H1 (cell line): ENCODE results near the gene TGFB2. TPM values are rescaled to one million over a fixed set of nuclear protein-coding genes. Genes with fewer than 3 reads are reported as not detected.

Experiments
- CTCF ChIA-PET: fragments of 300-600 bp; sonication (Branson Sonifier 250); formaldehyde crosslinking; loops from one replicate; lab custom pipeline; 2021; ENCODE audit not compliant: partially characterized antibody; lab: Charles Lee
- POLR2A ChIA-PET: fragments of 300-600 bp; sonication (Branson Sonifier 250); formaldehyde crosslinking; loops from one replicate; lab custom pipeline; 2021; ENCODE audit warnings: inconsistent platforms; ENCODE audit not compliant: partially characterized antibody; lab: Charles Lee
- DNase-seq, 2 experiments: peaks; one replicate each; pipeline versions ENCODE4 v3.0.0 to v3.0.0-alpha.2; 2010 to 2022; ENCODE audit warnings: low spot score in 2 of 2, low read depth in 1 of 2, mixed read lengths in 1 of 2
- FAIRE-seq: peaks from 2 replicates; lab custom pipeline; 2011; peaks lifted over from hg19 to GRCh38; lab: Jason Lieb, UNC
- H2AFZ ChIP-seq: 2 replicates; pipeline ENCODE4 v1.8.1; 2012; ENCODE audit warnings: low read length, inconsistent platforms
- H2AK5ac ChIP-seq: 2 replicates; pipeline ENCODE4 v1.6.1; 2013; ENCODE audit warnings: low read depth, low read length
- H2BK120ac ChIP-seq: replicated peaks from 2 replicates; pipeline ENCODE3; 2013; ENCODE audit warnings: low read depth, low read length, inconsistent platforms
- H2BK12ac ChIP-seq: 2 replicates; pipeline ENCODE4 v1.6.1; 2013; ENCODE audit warnings: low read depth, low read length
- H2BK15ac ChIP-seq: 2 replicates; pipeline ENCODE4 v1.6.1; 2013; ENCODE audit warnings: low read length
- H2BK20ac ChIP-seq: 2 replicates; pipeline ENCODE4 v1.6.1; 2013; ENCODE audit warnings: low read length
- H2BK5ac ChIP-seq: 2 replicates; pipeline ENCODE4 v1.6.1; 2013; ENCODE audit warnings: low read depth, low read length
- H3K14ac ChIP-seq: 2 replicates; pipeline ENCODE4 v1.6.1; 2013; ENCODE audit warnings: inconsistent platforms; ENCODE audit not compliant: insufficient read length
- H3K18ac ChIP-seq: 2 replicates; pipeline ENCODE4 v1.6.1; 2013; ENCODE audit warnings: low read length; ENCODE audit errors: extremely low read depth
- H3K23ac ChIP-seq: 2 replicates; pipeline ENCODE4 v1.6.1; 2013; ENCODE audit warnings: inconsistent platforms; ENCODE audit not compliant: insufficient read length
- H3K23me2 ChIP-seq: 2 replicates; pipeline ENCODE4 v1.6.1; 2013; ENCODE audit warnings: low read depth, low read length
- H3K27ac ChIP-seq: 2 replicates; pipeline ENCODE4 v1.6.1; 2011; ENCODE audit warnings: low read depth, low read length, inconsistent platforms
- H3K27me3 ChIP-seq, 4 experiments: replicated peaks in 1 of 4; 1 replicate in 1 of 4; 2 replicates in 3 of 4; pipeline versions ENCODE4 v1.6.1 to v1.8.1; 2011 to 2013; ENCODE audit warnings: low read length in 3 of 4, mild to moderate bottlenecking in 3 of 4, inconsistent platforms in 2 of 4, mixed read lengths in 2 of 4, moderate library complexity in 1 of 4; ENCODE audit not compliant: control insufficient read depth in 3 of 4, insufficient read depth in 3 of 4; ENCODE audit errors: extremely low read depth in 1 of 4
- H3K36me3 ChIP-seq, 4 experiments: 2 replicates each; pipeline versions ENCODE4 v1.6.1 to v1.8.1; 2011 to 2013; ENCODE audit warnings: mild to moderate bottlenecking in 4 of 4, low read length in 3 of 4, moderate library complexity in 2 of 4, control low read depth in 1 of 4, inconsistent platforms in 1 of 4; ENCODE audit not compliant: insufficient read depth in 4 of 4, control insufficient read depth in 2 of 4
- H3K4ac ChIP-seq: replicated peaks from 2 replicates; pipeline ENCODE3; 2013; ENCODE audit warnings: low read length, low read depth, mixed read lengths, inconsistent platforms; ENCODE audit not compliant: insufficient read length
- H3K4me1 ChIP-seq, 4 experiments: replicated peaks in 1 of 4; 1 replicate in 1 of 4; 2 replicates in 3 of 4; pipeline versions ENCODE4 v1.6.1 to v1.8.1; 2011 to 2013; ENCODE audit warnings: low read length in 3 of 4, inconsistent platforms in 2 of 4, mixed read lengths in 1 of 4; ENCODE audit not compliant: insufficient read depth in 4 of 4, control insufficient read depth in 3 of 4
- H3K4me2 ChIP-seq, 2 experiments: 2 replicates each; pipeline versions ENCODE4 v1.6.1 to v1.8.1; 2011 to 2013; ENCODE audit warnings: low read depth in 2 of 2, low read length in 2 of 2, control low read depth in 1 of 2, inconsistent platforms in 1 of 2, mild to moderate bottlenecking in 1 of 2; ENCODE audit not compliant: insufficient read depth in 1 of 2
- H3K4me3 ChIP-seq, 4 experiments: fragments of 200-600, 300-600 bp in 1 of 4; sonication (generic), shearing (Covaris generic), sonication (Bioruptor Twin) in 1 of 4; 2 replicates each; pipeline versions ENCODE4 v1.5.1 to v1.8.1; 2011 to 2016; ENCODE audit warnings: low read length in 4 of 4, low read depth in 3 of 4, control low read depth in 2 of 4, inconsistent platforms in 2 of 4, mild to moderate bottlenecking in 2 of 4, mixed read lengths in 1 of 4, moderate library complexity in 1 of 4; ENCODE audit not compliant: insufficient read depth in 2 of 4; ENCODE audit errors: extremely low read depth in 1 of 4
- H3K56ac ChIP-seq: replicated peaks from 2 replicates; pipeline ENCODE3; 2013; ENCODE audit warnings: low read depth, mild to moderate bottlenecking, mixed read lengths, low read length, inconsistent platforms; ENCODE audit not compliant: insufficient read length
- H3K79me1 ChIP-seq: 2 replicates; pipeline ENCODE4 v1.6.1; 2013; ENCODE audit warnings: low read depth, low read length, control low read depth
- H3K79me2 ChIP-seq, 2 experiments: 2 replicates each; pipeline versions ENCODE4 v1.6.1 to v1.8.1; 2012 to 2013; ENCODE audit warnings: low read length in 2 of 2, mild to moderate bottlenecking in 2 of 2, inconsistent platforms in 1 of 2; ENCODE audit not compliant: insufficient read depth in 2 of 2, control insufficient read depth in 1 of 2
- H3K9ac ChIP-seq, 4 experiments: replicated peaks in 1 of 4; 1 replicate in 1 of 4; 2 replicates in 3 of 4; pipeline versions ENCODE4 v1.6.1 to v1.8.1; 2011 to 2013; ENCODE audit warnings: low read depth in 3 of 4, low read length in 3 of 4, control low read depth in 2 of 4, mild to moderate bottlenecking in 2 of 4, moderate library complexity in 2 of 4, inconsistent platforms in 1 of 4; ENCODE audit errors: extremely low read depth in 1 of 4
- H3K9me3 ChIP-seq, 2 experiments: 2 replicates each; pipeline versions ENCODE4 v1.6.1 to v1.8.1; 2012 to 2013; ENCODE audit warnings: mild to moderate bottlenecking in 2 of 2, moderate library complexity in 2 of 2, control low read depth in 1 of 2, inconsistent platforms in 1 of 2, low read depth in 1 of 2, low read length in 1 of 2, mixed read lengths in 1 of 2; ENCODE audit not compliant: insufficient read depth in 2 of 2
- H4K20me1 ChIP-seq, 2 experiments: replicated peaks in 1 of 2; 2 replicates each; pipeline versions ENCODE3 to v1.8.1; 2011 to 2013; ENCODE audit warnings: inconsistent platforms in 2 of 2, low read length in 2 of 2, mild to moderate bottlenecking in 1 of 2; ENCODE audit not compliant: insufficient read depth in 2 of 2, control insufficient read depth in 1 of 2
- H4K5ac ChIP-seq: 2 replicates; pipeline ENCODE4 v1.6.1; 2013; ENCODE audit warnings: low read length, low read depth, mixed read lengths, inconsistent platforms; ENCODE audit not compliant: insufficient read length
- H4K8ac ChIP-seq: 2 replicates; pipeline ENCODE4 v1.8.0; 2013; ENCODE audit warnings: mild to moderate bottlenecking, moderate library complexity, low read length, inconsistent platforms; ENCODE audit not compliant: insufficient read depth; ENCODE audit errors: extremely low read depth
- H4K91ac ChIP-seq: replicated peaks from 2 replicates; pipeline ENCODE3; 2013; ENCODE audit warnings: low read length, mixed read lengths, inconsistent platforms; ENCODE audit not compliant: insufficient read length
- BCL11A ChIP-seq, 2 experiments: IDR thresholded peaks; one replicate each; pipeline ENCODE4 v1.6.1; 2011; ENCODE audit warnings: low read depth in 2 of 2, low read length in 2 of 2, mild to moderate bottlenecking in 2 of 2
- E2F6 ChIP-seq: IDR thresholded peaks from 2 replicates; pipeline ENCODE4 v1.6.1; 2012; ENCODE audit warnings: inconsistent platforms
- SUZ12 ChIP-seq: fragments of 200-600 bp; sonication (generic); IDR thresholded peaks from 2 replicates; pipeline ENCODE4 v1.6.1; 2012; ENCODE audit warnings: mild to moderate bottlenecking, inconsistent platforms, low read length, moderate library complexity, mixed read lengths
- WGBS, 2 experiments: shearing (Covaris generic) in 1 of 2; methylation state at CpG; one replicate each; pipeline versions ENCODE4 v1.1.6 to v1.1.7; 2013 to 2015; ENCODE audit warnings: low lambda C conversion rate in 2 of 2, mixed read lengths in 2 of 2, inconsistent platforms in 1 of 2, low coverage in 1 of 2, missing lambda C conversion rate in 1 of 2; ENCODE audit not compliant: insufficient replicate concordance in 2 of 2, insufficient coverage in 1 of 2, insufficient read length in 1 of 2; ENCODE audit errors: extremely low coverage in 1 of 2, missing lambda C conversion rate in 1 of 2; 5-methylcytosine and 5-hydroxymethylcytosine counted together
- polyA plus RNA-seq, 7 experiments: library from polyadenylated mRNA; depleted of rRNA in 3 of 7; stranded (reverse) in 5 of 7; unstranded in 2 of 7; fragments of >200 nt in 5 of 7; fragments of 200-250 nt in 2 of 7; gene quantifications; 1 replicate in 5 of 7; 2 replicates in 1 of 7; 4 replicates in 1 of 7; pipeline versions ENCODE4 v1.2.1 to v1.2.3, GENCODE V29; 2011 to 2013; ENCODE audit warnings: missing spikeins in 2 of 7, mixed read lengths in 2 of 7
- total RNA-seq: library from RNA; stranded (reverse); fragmentation: NEBNext Ultra II Directional; extraction: Animal tissue kit (Norgen Biotek cat#: 25700); gene quantifications from 2 replicates; pipeline ENCODE4 v1.2.1, GENCODE V29; 2021

TGFB2 gene
- total and polyA plus RNA-seq, 2 of the 8 experiments (the other 6 are each of a cell fraction or from before 2014, with no cell fraction given) = 0.26 to 0.84 TPM

DNA sequence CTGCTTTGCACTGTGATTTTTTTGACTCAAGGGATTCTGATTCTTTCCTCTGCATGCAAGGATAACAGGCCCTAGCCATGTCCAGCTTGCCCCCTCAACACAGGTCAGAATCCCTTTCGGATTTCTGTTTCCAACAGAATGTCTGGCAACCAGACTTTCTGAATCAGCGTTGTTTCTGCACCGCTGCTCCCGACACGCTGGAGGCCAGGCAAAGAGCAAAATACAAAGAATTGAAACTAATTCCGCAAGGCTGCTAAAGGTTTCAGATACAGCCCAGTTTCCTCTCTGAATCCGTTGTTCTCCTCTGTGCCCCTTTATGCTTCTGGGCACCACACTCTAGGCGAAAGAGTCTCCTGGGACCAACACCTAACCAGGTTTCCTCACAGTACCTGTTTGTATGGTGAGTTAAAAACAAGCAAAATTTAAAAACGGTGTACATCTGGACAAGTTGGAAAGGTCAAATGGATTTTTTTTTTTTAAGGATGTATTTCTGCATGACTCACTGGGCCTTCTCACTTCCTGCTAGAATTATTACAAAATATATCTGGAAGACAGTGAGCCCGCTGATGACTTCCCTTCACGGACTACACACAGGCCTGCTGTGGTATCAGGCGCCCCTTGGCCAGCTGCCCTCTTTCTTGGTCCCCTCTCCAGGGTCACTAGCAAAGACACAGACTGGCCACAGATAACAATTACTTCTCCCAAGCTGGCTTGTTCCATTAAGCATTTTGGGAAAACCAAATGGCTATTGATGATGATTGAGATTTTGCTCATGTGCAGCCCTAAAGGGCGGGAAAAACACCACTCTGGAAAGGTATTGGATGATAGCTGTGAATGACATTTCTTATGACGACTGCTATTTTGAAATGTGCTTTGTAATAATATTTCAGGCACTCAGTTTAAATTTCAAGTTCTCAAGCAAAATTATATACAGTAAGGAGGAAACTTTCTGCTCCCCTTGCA lies 118.3 kb downstream of the TGFB2 start:
- Histone ChIP-seq H3K9me3 (no peaks in the 10 kb centered on the region), H2BK12ac (no peak overlapping the region), H3K4ac (no peak overlapping the region), H4K91ac (no peak overlapping the region), H4K5ac (no peak overlapping the region), H2BK15ac (no peak overlapping the region), H2AFZ (peak overlapping the region; percentile 64), H2BK20ac (no peak overlapping the region), H2AK5ac (no peak overlapping the region), H3K18ac (no peak overlapping the region), H2BK120ac (no peak overlapping the region), H2BK5ac (no peak overlapping the region), H3K4me2 (no peak overlapping the region), H4K8ac (no peak overlapping the region; the same call in 1 of the 2 replicates), H3K4me1 (peaks cover 4 to 11% (median 9%) of the 10 kb centered on the region in 4 experiments; a peak in 5 of 7 replicates), H3K14ac (no peak overlapping the region), H3K27me3 (no peaks in the 10 kb centered on the region), H3K4me3 (no peak overlapping the region), H3K36me3 (no peaks in the 10 kb centered on the region), H3K56ac (no peak overlapping the region), H3K27ac (no peak overlapping the region), H3K23ac (no peak overlapping the region), H3K9ac (no peak overlapping the region), H3K23me2 (no peaks in the 10 kb centered on the region), H4K20me1 (no peaks in the 10 kb centered on the region), H3K79me2 (no peaks in the 10 kb centered on the region), H3K79me1 (no peaks in the 10 kb centered on the region)
- DNase-seq = no peak
- ChIA-PET CTCF (interaction anchor here (1.5 kb wide), 1 partner anchor 29 kb away, joined by 3 read pairs; no protein-coding TSS in a partner anchor), POLR2A (no interaction called here)
- 88% methylated on average over 14 of the region's 14 CpGs; no CpG with 5 or more reads in 1 of the 2 experiments for WGBS, 2 experiments
- FAIRE-seq = no peak
- TF ChIP-seq SUZ12 (no peak), BCL11A (IDR thresholded peaks at IDR 0.05; ENCODE audit: low read depth in 2 of 2, low read length in 2 of 2) (no peak), E2F6 (peak; percentile 49; the same call in 1 of the 2 replicates)
